NCI-H187 treated with DMSO at 0.1 percent for 48 hours (cell line): ENCODE results near the gene NBEA.
"Not testable (repeated sequence)": the region's sequence is repeated elsewhere in the genome, so short reads cannot be mapped to it uniquely, and the experiment has no call there.

Experiments
- DNase-seq: peaks from one replicate; lab custom pipeline; 2025; lab: John Stamatoyannopoulos, UW

The NBEA gene

GRCh38 chr13:35669321-35669720 lies 727.3 kb downstream of the NBEA start:
- no peak for DNase-seq

GRCh38 chr13:35672611-35673010 lies 730.5 kb downstream of the NBEA start:
- DNase-seq = no peak

DNA sequence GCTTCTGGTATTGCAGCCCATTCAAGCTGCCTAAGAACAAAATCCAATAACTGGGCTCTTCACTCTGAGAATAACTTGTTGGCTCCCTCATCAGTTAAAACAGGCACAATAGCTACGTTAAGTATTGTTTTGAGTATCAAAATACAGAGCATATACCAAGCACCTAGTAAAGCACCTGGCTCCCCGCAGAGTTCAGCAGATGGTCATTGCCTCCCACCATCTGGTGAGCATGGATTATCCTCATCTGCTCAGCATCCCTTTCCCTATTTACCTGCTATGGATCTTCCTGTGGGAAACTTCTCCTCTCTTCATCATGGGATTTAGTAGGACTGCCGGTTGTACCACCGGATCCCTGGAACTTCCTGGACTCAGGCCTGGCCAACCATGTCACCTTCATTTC lies 733.6 kb downstream of the NBEA start:
- DNase-seq = peak; percentile 11

GRCh38 chr13:35677863-35678262 lies 735.8 kb downstream of the NBEA start:
- DNase-seq = not testable (repeated sequence)

DNA sequence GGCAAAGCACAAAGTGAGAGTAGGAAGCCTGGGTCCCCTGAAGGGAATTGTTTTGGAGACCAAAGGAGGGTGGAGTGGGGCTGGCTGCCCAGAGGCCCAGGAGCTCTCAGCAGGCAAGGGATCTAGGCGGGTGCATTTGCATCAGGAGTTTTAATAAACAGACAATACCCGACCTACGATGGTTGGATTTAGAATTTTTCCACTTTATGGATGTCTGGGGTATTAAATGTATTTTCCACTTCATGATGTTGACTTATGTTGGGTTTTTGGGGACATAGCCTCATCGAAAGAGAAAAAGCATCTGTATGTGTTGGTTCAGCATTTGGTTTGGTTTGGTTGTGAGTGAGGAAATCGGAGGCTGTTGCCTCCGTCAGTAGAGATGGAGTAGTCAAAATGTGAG lies 739.6 kb downstream of the NBEA start:
- DNase-seq = no peak

- no peak for DNase-seq
Observed at GRCh38 chr13:35684432-35684831, 742.4 kb downstream of the NBEA start.

GRCh38 chr13:35687336-35687735 lies 745.3 kb downstream of the NBEA start:
- DNase-seq = no peak

DNA sequence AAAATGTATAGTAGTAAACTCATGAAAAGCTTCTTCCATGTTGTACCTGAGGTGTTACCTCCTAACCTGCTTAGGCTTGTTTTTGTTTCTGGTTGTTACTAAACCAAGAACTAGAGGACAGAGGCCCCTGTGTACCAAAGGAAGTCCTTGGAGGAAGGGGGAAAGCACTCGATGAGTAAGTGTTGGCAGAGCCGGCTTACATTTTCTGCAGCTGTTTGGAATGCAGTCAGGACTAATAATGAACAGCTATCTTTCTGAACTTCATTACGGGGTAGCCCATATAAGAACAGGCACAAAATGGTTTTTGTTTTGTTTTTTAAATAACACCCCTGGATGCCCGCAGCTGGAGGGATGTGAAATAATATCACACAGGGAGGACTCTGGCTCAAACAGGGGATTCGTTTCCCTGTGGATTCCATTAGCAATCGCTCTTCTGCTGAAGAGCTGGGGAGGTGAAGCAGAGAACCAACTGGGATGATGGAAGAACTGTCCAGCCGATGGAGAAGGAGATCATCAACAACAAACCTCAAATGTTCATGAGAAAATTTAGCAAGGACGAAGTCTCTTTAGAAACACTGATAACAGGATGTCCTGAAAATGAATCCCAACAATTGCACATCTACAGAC lies 748.6 kb downstream of the NBEA start:
- no peak for DNase-seq

DNA sequence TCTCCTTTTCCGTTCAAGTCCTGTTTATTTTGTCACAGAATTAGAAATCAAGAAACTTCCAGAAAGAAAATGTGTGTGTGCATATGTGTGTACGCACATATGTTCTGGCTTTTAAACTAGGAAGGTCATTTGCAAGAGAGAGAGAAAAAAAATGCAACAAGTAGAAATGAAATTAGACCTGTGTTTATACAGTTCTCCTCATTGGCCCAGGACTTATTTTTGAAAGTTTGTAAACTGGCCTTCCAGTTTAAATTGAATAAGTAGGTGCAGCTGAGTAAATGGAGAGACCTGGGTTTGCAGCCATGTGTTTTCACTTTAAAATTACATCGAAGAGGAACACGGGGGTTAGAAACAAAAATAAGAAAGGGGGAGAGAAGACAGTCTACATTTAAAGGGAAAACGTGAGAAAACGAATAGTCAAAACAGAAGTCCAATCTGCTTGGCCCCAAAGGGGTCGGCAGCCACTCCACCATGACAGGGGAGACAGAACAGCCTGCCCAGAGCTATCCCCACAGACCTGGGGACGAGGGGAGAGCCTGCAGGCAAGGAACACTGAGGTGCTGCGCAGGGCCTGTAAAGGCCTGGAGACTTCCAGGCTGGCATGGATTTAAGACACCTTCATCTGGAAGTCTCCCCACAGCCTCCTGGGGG lies 751.2 kb downstream of the NBEA start:
- DNase-seq = no peak

DNA sequence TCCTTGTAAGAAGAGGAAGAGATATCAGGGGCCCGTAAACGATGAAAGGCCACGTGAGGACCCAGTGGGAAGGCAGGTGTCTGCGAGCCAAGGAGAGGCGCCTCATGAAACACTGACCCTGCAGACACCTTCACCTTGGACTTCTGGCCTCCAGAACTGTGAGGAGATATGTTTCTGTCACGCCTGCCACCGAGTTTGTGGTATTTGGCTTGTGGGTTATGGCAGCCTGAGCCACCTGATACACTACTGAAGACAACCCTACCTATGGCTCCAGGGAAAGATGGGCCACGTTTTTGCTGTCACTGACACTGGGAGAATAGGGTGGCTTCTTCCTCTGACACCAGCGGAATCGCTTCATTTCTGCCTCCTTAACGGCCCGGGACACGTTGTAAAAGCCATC lies 752.0 kb downstream of the NBEA start:
- DNase-seq = no peak

GRCh38 chr13:35694549-35695447 lies 752.7 kb downstream of the NBEA start:
- no peak for DNase-seq

DNA sequence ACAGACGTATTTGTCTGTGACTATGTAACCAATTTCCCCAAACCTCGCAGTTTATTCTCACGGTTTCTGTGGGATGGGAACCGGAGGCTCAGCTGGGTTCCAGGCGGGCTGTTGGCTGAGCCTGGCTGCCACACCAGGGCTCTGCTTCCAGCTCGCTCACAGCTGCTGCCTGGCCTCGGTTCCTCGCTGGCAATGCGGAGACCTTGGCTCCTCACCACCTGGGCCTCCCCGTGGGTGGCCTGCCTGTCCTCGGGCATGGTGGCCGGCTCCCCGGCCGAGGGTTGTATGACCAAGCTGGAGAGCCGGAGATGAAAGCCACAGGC lies 753.3 kb downstream of the NBEA start:
- DNase-seq = no peak

- no peak for DNase-seq
Observed at GRCh38 chr13:35697186-35697730, 755.2 kb downstream of the NBEA start.

GRCh38 chr13:35698911-35699576 lies 757.0 kb downstream of the NBEA start:
- DNase-seq = no peak

DNA sequence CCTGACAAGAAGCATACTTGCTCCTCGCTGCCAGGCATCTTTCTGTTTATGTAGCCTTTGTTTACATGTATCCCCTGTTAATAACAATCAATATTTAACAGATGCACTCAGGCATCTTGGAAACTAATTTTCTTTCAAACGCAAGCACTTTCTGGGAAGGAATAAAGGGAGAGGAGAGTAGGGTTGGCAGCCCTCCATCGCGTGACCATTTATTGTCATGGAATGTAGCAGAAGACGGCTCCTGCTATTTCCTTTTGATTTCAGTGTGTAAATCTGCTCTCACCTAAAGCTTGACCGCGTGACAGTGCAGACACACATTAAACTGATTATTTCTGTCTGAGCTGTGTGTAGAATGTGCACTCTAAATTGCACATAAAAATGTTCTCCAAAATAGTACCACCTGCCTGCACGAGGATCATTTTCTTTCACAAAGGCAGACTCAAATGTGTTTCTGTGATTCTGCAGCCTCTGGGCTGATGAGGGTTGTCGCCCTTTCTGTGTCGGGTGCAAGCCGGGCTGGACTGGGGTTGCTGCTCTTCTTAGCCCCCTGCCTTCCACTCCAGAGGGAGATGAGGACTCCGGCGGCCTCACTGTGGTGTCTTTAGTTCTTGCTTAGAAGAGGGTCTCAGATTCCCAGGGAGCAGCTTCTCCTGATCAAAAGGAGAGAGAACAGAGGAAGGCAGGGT lies 757.9 kb downstream of the NBEA start:
- no peak for DNase-seq

DNA sequence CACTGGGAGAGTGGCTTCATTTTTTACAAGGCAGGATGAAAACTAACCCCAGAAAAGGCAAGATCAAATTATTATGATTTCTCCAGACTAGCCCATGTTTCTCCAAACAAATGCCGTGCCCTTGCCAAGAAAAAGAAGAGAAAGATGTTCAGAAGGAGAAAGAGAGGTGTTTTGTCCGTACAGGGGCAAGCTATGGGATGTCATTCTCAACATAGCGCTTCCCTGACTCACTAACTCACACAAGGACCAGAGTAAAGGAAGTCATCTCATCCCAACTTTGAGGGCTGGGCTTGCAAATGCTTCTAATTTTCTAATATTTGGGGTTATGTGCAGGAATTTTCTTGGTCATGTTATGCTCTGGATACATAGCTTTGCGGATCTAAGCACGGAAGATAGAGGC lies 758.6 kb downstream of the NBEA start:
- no peak for DNase-seq

- DNase-seq = no peak
Observed at GRCh38 chr13:35702316-35702715, 760.2 kb downstream of the NBEA start.

DNA sequence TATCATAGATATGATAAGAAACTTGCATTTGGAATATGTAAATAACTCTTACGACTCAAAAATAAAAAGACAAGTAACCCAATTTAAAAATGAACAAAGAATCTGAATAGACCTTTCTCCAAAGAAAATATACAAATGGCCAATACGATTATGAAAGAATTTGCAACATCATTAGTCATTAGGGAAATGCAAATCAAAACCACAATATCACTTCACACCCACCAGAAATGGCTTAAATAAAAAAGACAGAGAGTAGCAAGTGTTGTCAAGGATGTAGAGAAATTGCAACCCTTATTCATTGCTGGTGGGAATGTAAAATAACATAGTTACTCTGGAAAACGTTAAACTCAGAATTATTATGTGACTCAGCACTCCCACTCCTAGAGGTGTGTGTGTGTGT lies 761.0 kb downstream of the NBEA start:
- DNase-seq = no peak

- no peak for DNase-seq
Observed at GRCh38 chr13:35704331-35704730, 762.3 kb downstream of the NBEA start.

DNA sequence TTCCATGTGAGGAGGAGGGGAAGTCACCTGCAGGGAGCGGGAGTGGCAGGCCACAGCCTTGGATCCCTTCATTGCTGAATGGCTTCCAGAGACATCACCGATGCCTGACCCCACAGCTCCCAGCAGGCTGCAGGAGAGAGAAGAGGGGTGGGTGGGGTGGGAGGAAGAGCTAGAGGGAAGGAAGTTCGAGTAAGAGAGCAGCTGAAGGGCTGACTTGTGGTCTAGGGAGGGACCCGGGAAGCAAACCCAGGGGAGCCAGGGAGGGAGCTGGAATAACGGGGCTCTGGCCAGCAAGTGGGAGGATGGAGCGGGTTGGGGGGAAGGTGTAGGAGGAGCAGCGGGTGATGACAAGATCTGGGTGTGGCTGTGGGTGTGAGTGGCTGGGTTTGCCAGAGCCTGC lies 764.2 kb downstream of the NBEA start:
- DNase-seq = no peak

DNA sequence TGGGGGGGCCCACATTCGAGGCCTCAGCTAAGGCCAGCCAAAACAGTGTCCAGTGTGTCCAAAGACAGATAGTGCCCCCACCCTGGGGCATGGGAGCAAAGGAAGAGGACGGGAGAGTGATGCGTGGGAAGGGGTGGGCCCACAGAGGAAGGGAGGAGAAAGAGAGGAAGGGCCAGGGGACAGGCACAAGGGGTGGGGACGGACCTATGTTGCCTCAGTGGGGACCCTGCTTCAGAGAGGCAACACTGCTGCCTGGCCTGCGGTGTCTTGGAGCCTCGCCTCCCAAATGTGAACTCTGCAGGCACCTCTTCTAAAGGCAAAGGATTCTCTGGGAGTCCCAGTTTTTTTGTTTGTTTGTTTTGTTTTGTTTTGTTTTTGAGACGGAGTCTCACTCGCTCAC lies 764.7 kb downstream of the NBEA start:
- DNase-seq = no peak

GRCh38 chr13:35711909-35712308 lies 769.8 kb downstream of the NBEA start:
- no peak for DNase-seq
